ENCODE measurements around the gene CDKN1C. TPM values are rescaled to one million over a fixed set of nuclear protein-coding genes. Genes with fewer than 3 reads are reported as not detected.

CDKN1C gene
- total RNA-seq, 2 experiments from 2014 or later, result 0.41 to 0.69 TPM

GRCh38 chr11:2902784-2903671 lies 17.5 kb upstream of the CDKN1C start:
- ChIA-PET POLR2A (interaction anchor here (0.9 to 1.0 kb wide), 2 partner anchors 10 to 15 kb away, joined by 3 read pairs; no protein-coding TSS in a partner anchor), CTCF (interaction anchor here (1.3 to 4.8 kb wide), 4 partner anchors 11 to 371 kb away, joined by 8 to 43 read pairs (median 14); partner anchors contain the start of gene PHLDA2)
- Mint-ChIP-seq H3K4me1 (ENCODE audit: low read depth) (peaks cover 28% of the 10 kb centered on the region), H3K36me3 (peaks cover 15% of the 10 kb centered on the region), H3K27me3 (no peaks in the 10 kb centered on the region), H3K9me3 (no peaks in the 10 kb centered on the region), H3K4me3 (peak overlapping the region; percentile 71), H3K27ac (peak overlapping the region; percentile 62)
- intact Hi-C loops (cut with micrococcal nuclease), result loop anchor here (1.0 kb wide), 1 partner anchor 27 kb away; no protein-coding TSS in a partner anchor
- no peak for DNase-seq

GRCh38 chr11:2901854-2902783 lies 16.5 kb upstream of the CDKN1C start:
- Mint-ChIP-seq H3K4me3 (peak overlapping the region; percentile 71), H3K9me3 (no peaks in the 10 kb centered on the region), H3K36me3 (peaks cover 15% of the 10 kb centered on the region), H3K27me3 (no peaks in the 10 kb centered on the region), H3K4me1 (ENCODE audit: low read depth) (peaks cover 32% of the 10 kb centered on the region), H3K27ac (peak overlapping the region; percentile 62)
- CTCF ChIA-PET, result interaction anchor here (1.3 to 4.8 kb wide), 5 partner anchors 10 to 370 kb away, joined by 8 to 43 read pairs (median 10); partner anchors contain the start of gene PHLDA2
- intact Hi-C loops (cut with micrococcal nuclease), result loop anchor here (1.0 kb wide), 1 partner anchor 28 kb away; no protein-coding TSS in a partner anchor
- DNase-seq, result peak; percentile 98
- POLR2A ChIA-PET, result interaction anchor here (0.9 to 1.1 kb wide), 2 partner anchors 15 to 17 kb away, joined by 3 read pairs; no protein-coding TSS in a partner anchor

GRCh38 chr11:2901196-2901796 lies 15.7 kb upstream of the CDKN1C start:
- POLR2A ChIA-PET, result interaction anchor here (1.1 kb wide), 1 partner anchor 18 kb away, joined by 3 read pairs; no protein-coding TSS in a partner anchor
- Mint-ChIP-seq H3K27ac (peak overlapping the region; percentile 62), H3K4me3 (peak overlapping the region; percentile 71), H3K36me3 (peaks cover 15% of the 10 kb centered on the region), H3K4me1 (ENCODE audit: low read depth) (peaks cover 32% of the 10 kb centered on the region), H3K9me3 (no peaks in the 10 kb centered on the region), H3K27me3 (no peaks in the 10 kb centered on the region)
- DNase-seq, result no peak
- intact Hi-C loops (cut with micrococcal nuclease), result no loop called here
- CTCF ChIA-PET, result interaction anchor here (2.5 to 4.8 kb wide), 2 partner anchors 9 to 13 kb away, joined by 10 to 43 read pairs; no protein-coding TSS in a partner anchor

- H3K4me1 Mint-ChIP-seq (ENCODE audit: low read depth), result peaks cover 32% of the 10 kb centered on the region
- peak overlapping the region; percentile 2 for H3K27ac Mint-ChIP-seq
- H3K27me3 Mint-ChIP-seq, result no peaks in the 10 kb centered on the region
- intact Hi-C loops (cut with micrococcal nuclease), result no loop called here
- H3K4me3 Mint-ChIP-seq, result no peak overlapping the region
- CTCF ChIA-PET, result interaction anchor here (0.6 to 1.8 kb wide), 6 partner anchors 9 to 594 kb away, joined by 3 to 10 read pairs (median 4); no protein-coding TSS in a partner anchor
- POLR2A ChIA-PET, result interaction anchor here (1.1 kb wide), 1 partner anchor 30 kb away, joined by 9 read pairs; the partner anchor contains the start of gene PHLDA2
- no peaks in the 10 kb centered on the region for H3K9me3 Mint-ChIP-seq
- DNase-seq, result no peak
- peaks cover 1% of the 10 kb centered on the region for H3K36me3 Mint-ChIP-seq
Measured at GRCh38 chr11:2899080-2899783, 13.7 kb upstream of the CDKN1C start.

- peaks cover 28% of the 10 kb centered on the region for H3K4me1 Mint-ChIP-seq (ENCODE audit: low read depth)
- peak; percentile 80 for DNase-seq
- intact Hi-C loops (cut with micrococcal nuclease), result no loop called here
- peak overlapping the region; percentile 54 for H3K4me3 Mint-ChIP-seq
- H3K9me3 Mint-ChIP-seq, result no peaks in the 10 kb centered on the region
- ChIA-PET POLR2A (interaction anchor here (1.1 kb wide), 1 partner anchor 31 kb away, joined by 9 read pairs; the partner anchor contains the start of gene PHLDA2), CTCF (interaction anchor here (0.6 to 1.8 kb wide), 7 partner anchors 9 to 593 kb away, joined by 3 to 10 read pairs (median 3); no protein-coding TSS in a partner anchor)
- H3K27ac Mint-ChIP-seq, result peak overlapping the region; percentile 79
- H3K36me3 Mint-ChIP-seq, result no peaks in the 10 kb centered on the region
- no peaks in the 10 kb centered on the region for H3K27me3 Mint-ChIP-seq
Measured at GRCh38 chr11:2898366-2899079, 12.9 kb upstream of the CDKN1C start.

- Mint-ChIP-seq H3K27ac (no peak overlapping the region), H3K4me3 (no peak overlapping the region), H3K27me3 (no peaks in the 10 kb centered on the region), H3K9me3 (no peaks in the 10 kb centered on the region), H3K36me3 (no peaks in the 10 kb centered on the region), H3K4me1 (ENCODE audit: low read depth) (peaks cover 28% of the 10 kb centered on the region)
- no peak for DNase-seq
- intact Hi-C loops (cut with micrococcal nuclease), result no loop called here
- CTCF ChIA-PET, result interaction anchor here (1.7 kb wide), 1 partner anchor 9 kb away, joined by 8 read pairs; no protein-coding TSS in a partner anchor
- POLR2A ChIA-PET, result no interaction called here
Measured at GRCh38 chr11:2897048-2897447, 11.5 kb upstream of the CDKN1C start.

GRCh38 chr11:2896047-2896446 lies 10.5 kb upstream of the CDKN1C start:
- ChIA-PET POLR2A (no interaction called here), CTCF (interaction anchor here (0.8 to 1.7 kb wide), 4 partner anchors 8 to 364 kb away, joined by 3 to 8 read pairs (median 6); partner anchors contain the start of gene CDKN1C)
- intact Hi-C loops (cut with micrococcal nuclease), result no loop called here
- Mint-ChIP-seq H3K27me3 (no peaks in the 10 kb centered on the region), H3K9me3 (no peaks in the 10 kb centered on the region), H3K4me1 (ENCODE audit: low read depth) (peaks cover 36% of the 10 kb centered on the region), H3K4me3 (no peak overlapping the region), H3K27ac (no peak overlapping the region), H3K36me3 (no peaks in the 10 kb centered on the region)
- no peak for DNase-seq

GRCh38 chr11:2893935-2894334 lies 8.4 kb upstream of the CDKN1C start:
- ChIA-PET POLR2A (interaction anchor here (1.2 kb wide), 1 partner anchor 194 kb away, joined by 3 read pairs; the partner anchor contains the start of gene KCNQ1OT1), CTCF (interaction anchor here (2.2 to 13.2 kb wide), 3 partner anchors 36 to 360 kb away, joined by 14 to 532 read pairs (median 49); partner anchors contain the start of gene PHLDA2)
- H3K27me3 Mint-ChIP-seq, result no peaks in the 10 kb centered on the region
- H3K36me3 Mint-ChIP-seq, result no peaks in the 10 kb centered on the region
- DNase-seq, result no peak
- intact Hi-C loops (cut with micrococcal nuclease), result loop anchor here (2.0 kb wide), 2 partner anchors 37 to 465 kb away; no protein-coding TSS in a partner anchor
- peaks cover 23% of the 10 kb centered on the region for H3K4me1 Mint-ChIP-seq (ENCODE audit: low read depth)
- no peaks in the 10 kb centered on the region for H3K9me3 Mint-ChIP-seq
- H3K27ac Mint-ChIP-seq, result no peak overlapping the region
- no peak overlapping the region for H3K4me3 Mint-ChIP-seq

GRCh38 chr11:2892967-2893528 lies 7.5 kb upstream of the CDKN1C start:
- Mint-ChIP-seq H3K9me3 (no peaks in the 10 kb centered on the region), H3K36me3 (no peaks in the 10 kb centered on the region), H3K27ac (peak overlapping the region; percentile 84), H3K4me1 (ENCODE audit: low read depth) (peaks cover 14% of the 10 kb centered on the region), H3K4me3 (peak overlapping the region; percentile 80), H3K27me3 (no peaks in the 10 kb centered on the region)
- intact Hi-C loops (cut with micrococcal nuclease), result loop anchor here (1.0 to 2.0 kb wide), 3 partner anchors 38 to 464 kb away; no protein-coding TSS in a partner anchor
- DNase-seq, result peak; percentile 74
- ChIA-PET POLR2A (interaction anchor here (0.6 to 1.8 kb wide), 5 partner anchors 11 to 359 kb away, joined by 3 to 9 read pairs (median 5); partner anchors contain the start of genes KCNQ1OT1 and PHLDA2), CTCF (interaction anchor here (0.7 to 13.2 kb wide), 27 partner anchors 10 to 589 kb away, joined by 3 to 532 read pairs (median 4); partner anchors contain the start of gene PHLDA2)

Measured in activated CD4-positive, alpha-beta memory T cell treated with anti-CD3 and anti-CD28 coated beads for 36 hours (primary cell).